GM21723 (cell line): ENCODE results near the gene SERPINA6.
"Not testable (repeated sequence)": the region's sequence is repeated elsewhere in the genome, so short reads cannot be mapped to it uniquely, and the experiment has no call there.

Source experiments
- ATAC-seq: cut with Tn5 transposase; IDR thresholded peaks from one replicate; pipeline ENCODE4 v1.9.1; 2021; ENCODE audit warnings: mild to moderate bottlenecking, moderate library complexity; ENCODE audit not compliant: unreplicated experiment

Gene SERPINA6

GRCh38 chr14:94293578-94293924, 29.6 kb downstream of the SERPINA6 start:
- no peak for ATAC-seq

GRCh38 chr14:94292872-94293577, 30.1 kb downstream of the SERPINA6 start, which contains the start of gene SERPINA10:
Gene SERPINA10, minus strand, starts transcription at chr14:94293268. Its CDS starts 2,675 bp downstream, at chr14:94290593.
- ATAC-seq = no peak

- ATAC-seq = no peak
These were observed 30.6 kb downstream of the SERPINA6 start for GRCh38 chr14:94292526-94292871.

GRCh38 chr14:94291906-94292525, 31.1 kb downstream of the SERPINA6 start:
- no peak for ATAC-seq

GRCh38 chr14:94291159-94291905, 31.8 kb downstream of the SERPINA6 start:
- no peak for ATAC-seq

GRCh38 chr14:94290197-94290596, 32.9 kb downstream of the SERPINA6 start:
- ATAC-seq = no peak

- no peak for ATAC-seq
These were observed 34.3 kb downstream of the SERPINA6 start for GRCh38 chr14:94288610-94289465.

- no peak for ATAC-seq
These were observed 38.0 kb downstream of the SERPINA6 start for GRCh38 chr14:94285158-94285557.

GRCh38 chr14:94284221-94284620, 38.9 kb downstream of the SERPINA6 start:
- no peak for ATAC-seq

GRCh38 chr14:94282991-94283723, 40.0 kb downstream of the SERPINA6 start:
- no peak for ATAC-seq

GRCh38 chr14:94278731-94279130, 44.4 kb downstream of the SERPINA6 start:
- no peak for ATAC-seq

GRCh38 chr14:94276898-94277561, 46.1 kb downstream of the SERPINA6 start:
- not testable (repeated sequence) for ATAC-seq

GRCh38 chr14:94269156-94269555, 54.0 kb downstream of the SERPINA6 start:
- ATAC-seq = no peak

GRCh38 chr14:94268582-94268981, 54.6 kb downstream of the SERPINA6 start:
- not testable (repeated sequence) for ATAC-seq

GRCh38 chr14:94267352-94267751, 55.8 kb downstream of the SERPINA6 start:
- ATAC-seq = no peak

GRCh38 chr14:94264195-94264594, 58.9 kb downstream of the SERPINA6 start:
- ATAC-seq = not testable (repeated sequence)
